PC-9 (cell line): ENCODE data around the gene RHEB. TPM values are rescaled to one million over a fixed set of nuclear protein-coding genes. Genes with fewer than 3 reads are reported as not detected.

Source experiments
- BruUV-seq: library from RNA; stranded (reverse); fragments of 400-500 nt; replicated peaks from 2 replicates; lab custom pipeline; 2021; lab: Mats Ljungman, UMichigan
- CTCF ChIA-PET: fragments of 300-600 bp; sonication (Branson Sonifier 250); formaldehyde crosslinking; loops from one replicate; lab custom pipeline; 2022; ENCODE audit warnings: antibody characterized with exemption; lab: Charles Lee
- POLR2A ChIA-PET: fragments of 300-600 bp; sonication (Branson Sonifier 250); formaldehyde crosslinking; loops from one replicate; lab custom pipeline; 2022; ENCODE audit warnings: antibody characterized with exemption; ENCODE audit not compliant: unreplicated experiment; lab: Charles Lee
- DNase-seq, 2 experiments: peaks; one replicate each; pipeline versions ENCODE4 v3.0.0 to v3.0.0-alpha.2; 2015 to 2022; ENCODE audit warnings: mixed read lengths in 1 of 2
- H2AFZ ChIP-seq: fragments of 200-600 bp; sonication (generic); 2 replicates; pipeline ENCODE4 v1.8.1; 2017; ENCODE audit warnings: antibody characterized with exemption
- H3F3A ChIP-seq: fragments of 200-600 bp; sonication (generic); 2 replicates; pipeline ENCODE4 v1.8.1; 2017; ENCODE audit warnings: antibody characterized with exemption, mild to moderate bottlenecking, low read depth; ENCODE audit not compliant: insufficient read depth
- H3K27ac ChIP-seq: fragments of 200-600 bp; sonication (generic); 2 replicates; pipeline ENCODE4 v1.6.1; 2016; ENCODE audit warnings: mixed run types
- H3K27me3 ChIP-seq: fragments of 200-600 bp; sonication (generic); 2 replicates; pipeline ENCODE4 v1.6.1; 2016; ENCODE audit warnings: low read depth, mixed run types; ENCODE audit not compliant: insufficient read depth
- H3K36me3 ChIP-seq: fragments of 200-600 bp; sonication (generic); 2 replicates; pipeline ENCODE4 v1.6.1; 2016; ENCODE audit warnings: low read depth, mixed run types
- H3K4me1 ChIP-seq: fragments of 200-600 bp; sonication (generic); replicated peaks from 2 replicates; pipeline ENCODE4 v1.6.1; 2016; ENCODE audit warnings: mixed run types; ENCODE audit not compliant: insufficient read depth
- H3K4me2 ChIP-seq: fragments of 200-600 bp; sonication (generic); 2 replicates; pipeline ENCODE4 v1.6.1; 2017; ENCODE audit warnings: mixed run types
- H3K4me3 ChIP-seq: fragments of 200-600 bp; sonication (generic); 2 replicates; pipeline ENCODE4 v1.6.1; 2016; ENCODE audit warnings: mixed run types
- H3K79me2 ChIP-seq: fragments of 200-600 bp; sonication (generic); 2 replicates; pipeline ENCODE4 v1.6.1; 2017; ENCODE audit warnings: low read depth, mixed run types
- H3K9me2 ChIP-seq: fragments of 200-600 bp; sonication (generic); 2 replicates; pipeline ENCODE4 v1.8.1; 2017; ENCODE audit warnings: mild to moderate bottlenecking; ENCODE audit not compliant: insufficient read depth
- H3K9me3 ChIP-seq: fragments of 200-600 bp; sonication (generic); 2 replicates; pipeline ENCODE4 v1.8.1; 2016; ENCODE audit warnings: low read depth; ENCODE audit not compliant: insufficient read depth
- H4K20me1 ChIP-seq: fragments of 200-600 bp; sonication (generic); 2 replicates; pipeline ENCODE4 v1.8.1; 2017; ENCODE audit not compliant: insufficient read depth
- EZH2 ChIP-seq: fragments of 200-600 bp; sonication (generic); IDR thresholded peaks from 2 replicates; pipeline ENCODE4 v1.8.0; 2017; ENCODE audit warnings: antibody characterized with exemption, low read depth
- intact Hi-C: fragments of 100-400 bp; cut with micrococcal nuclease; formaldehyde crosslinking; loops from one replicate; pipeline ENCODE4 v1.10.0; 2022; ENCODE audit not compliant: unreplicated experiment
- total RNA-seq: library from RNA; stranded (reverse); gene quantifications from 2 replicates; pipeline ENCODE4 v1.2.3, GENCODE V29; 2021
- TF ChIP-seq, protein P1 (sequence below): fragments of 200-600 bp; sonication (generic); conservative IDR thresholded peaks from 2 replicates; pipeline ENCODE4 v1.6.1; 2017; ENCODE audit warnings: mixed run types, antibody characterized with exemption, mild to moderate bottlenecking, moderate library complexity

Gene RHEB
- total RNA-seq, 1 experiment from 2014 or later: 202 TPM

DNA sequence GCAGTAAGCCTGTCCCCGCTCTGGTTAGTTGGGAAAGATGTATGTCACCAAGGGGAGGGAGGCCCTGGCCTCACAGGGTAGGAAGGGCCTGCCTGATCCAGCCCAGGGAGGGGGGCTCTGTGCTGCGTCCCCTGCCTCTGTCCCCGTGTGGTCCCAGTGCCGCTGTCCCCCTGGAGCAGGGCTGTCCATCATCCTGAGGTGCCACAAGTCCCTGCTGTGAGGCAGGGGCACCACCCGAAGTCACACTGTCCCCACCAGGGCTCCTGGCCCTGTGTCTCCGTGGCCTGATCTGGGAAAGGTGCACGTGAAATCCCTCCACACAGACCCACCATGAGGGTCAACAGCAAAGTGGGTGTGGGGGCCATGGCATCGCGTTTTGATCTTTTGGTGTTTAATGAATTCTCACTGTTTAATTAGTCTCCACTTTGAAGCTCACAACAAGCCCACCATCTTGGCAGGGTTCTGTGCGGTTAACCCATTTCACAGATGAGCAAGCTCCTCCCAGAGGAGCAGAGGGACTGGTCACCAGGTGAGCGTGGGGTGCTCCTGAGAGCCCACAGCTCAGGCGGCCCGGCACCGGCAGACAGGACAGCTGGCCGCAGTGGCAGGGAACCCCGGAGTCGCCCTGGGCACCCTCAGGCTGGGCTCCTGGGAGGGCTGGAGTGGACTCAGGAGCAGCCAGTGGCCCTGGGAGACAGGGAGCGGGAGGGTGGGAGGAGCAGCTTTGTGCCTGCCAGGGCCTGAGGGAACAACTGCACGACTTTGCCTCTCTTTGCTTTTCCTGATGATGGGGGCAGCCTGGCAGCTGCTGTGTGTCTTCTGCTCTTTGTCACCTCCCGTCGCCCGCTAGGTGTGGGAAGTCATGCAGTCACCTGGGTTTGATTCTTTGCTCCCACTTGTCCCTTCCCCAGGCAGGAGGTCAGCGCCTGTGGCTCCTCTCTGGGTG lies 67.8 kb downstream of the RHEB start:
- Histone ChIP-seq H3K27ac (no peak overlapping the region), H2AFZ (no peak overlapping the region), H4K20me1 (no peaks in the 10 kb centered on the region), H3K4me2 (no peak overlapping the region), H3K4me3 (no peak overlapping the region), H3K9me3 (no peaks in the 10 kb centered on the region), H3K79me2 (no peaks in the 10 kb centered on the region), H3F3A (no peaks in the 10 kb centered on the region), H3K9me2 (no peaks in the 10 kb centered on the region), H3K4me1 (no peaks in the 10 kb centered on the region), H3K36me3 (no peaks in the 10 kb centered on the region), H3K27me3 (no peaks in the 10 kb centered on the region)
- BruUV-seq: no TSS peak
- TF ChIP-seq, protein P1, sequence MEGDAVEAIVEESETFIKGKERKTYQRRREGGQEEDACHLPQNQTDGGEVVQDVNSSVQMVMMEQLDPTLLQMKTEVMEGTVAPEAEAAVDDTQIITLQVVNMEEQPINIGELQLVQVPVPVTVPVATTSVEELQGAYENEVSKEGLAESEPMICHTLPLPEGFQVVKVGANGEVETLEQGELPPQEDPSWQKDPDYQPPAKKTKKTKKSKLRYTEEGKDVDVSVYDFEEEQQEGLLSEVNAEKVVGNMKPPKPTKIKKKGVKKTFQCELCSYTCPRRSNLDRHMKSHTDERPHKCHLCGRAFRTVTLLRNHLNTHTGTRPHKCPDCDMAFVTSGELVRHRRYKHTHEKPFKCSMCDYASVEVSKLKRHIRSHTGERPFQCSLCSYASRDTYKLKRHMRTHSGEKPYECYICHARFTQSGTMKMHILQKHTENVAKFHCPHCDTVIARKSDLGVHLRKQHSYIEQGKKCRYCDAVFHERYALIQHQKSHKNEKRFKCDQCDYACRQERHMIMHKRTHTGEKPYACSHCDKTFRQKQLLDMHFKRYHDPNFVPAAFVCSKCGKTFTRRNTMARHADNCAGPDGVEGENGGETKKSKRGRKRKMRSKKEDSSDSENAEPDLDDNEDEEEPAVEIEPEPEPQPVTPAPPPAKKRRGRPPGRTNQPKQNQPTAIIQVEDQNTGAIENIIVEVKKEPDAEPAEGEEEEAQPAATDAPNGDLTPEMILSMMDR: no peak
- no peak for TF ChIP-seq EZH2
- POLR2A ChIA-PET: no interaction called here
- intact Hi-C loops: no loop called here
- DNase-seq: no peak
- CTCF ChIA-PET: interaction anchor here (0.7 kb wide), 1 partner anchor 24 kb away, joined by 12 read pairs; no protein-coding TSS in a partner anchor

DNA sequence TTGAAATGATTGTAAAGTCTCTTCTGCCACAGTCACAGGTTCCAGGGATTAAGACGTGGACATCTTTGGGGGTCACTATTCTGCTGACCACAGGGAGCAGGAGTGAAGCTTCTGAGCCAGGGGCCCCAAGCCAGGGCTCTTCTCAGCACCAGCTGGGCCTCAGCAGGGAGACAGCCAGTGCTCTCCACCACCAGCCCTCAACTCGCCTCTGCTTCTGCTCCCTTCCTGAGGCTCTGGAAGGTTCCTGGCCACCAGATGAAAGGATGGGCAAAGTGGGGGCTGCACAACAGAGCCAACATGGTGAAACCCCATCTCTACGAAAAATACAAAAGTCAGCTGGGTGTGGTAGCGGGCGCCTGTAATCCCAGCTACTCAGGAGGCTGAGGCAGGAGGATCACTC lies 68.5 kb downstream of the RHEB start:
- TF ChIP-seq, protein P1: no peak
- TF ChIP-seq EZH2: no peak
- BruUV-seq: no TSS peak
- intact Hi-C loops: no loop called here
- Histone ChIP-seq H2AFZ (no peak overlapping the region), H3K4me3 (no peak overlapping the region), H3K4me2 (no peak overlapping the region), H3K9me2 (no peaks in the 10 kb centered on the region), H3K4me1 (no peaks in the 10 kb centered on the region), H3K9me3 (no peaks in the 10 kb centered on the region), H3K36me3 (no peaks in the 10 kb centered on the region), H3K27me3 (no peaks in the 10 kb centered on the region), H4K20me1 (no peaks in the 10 kb centered on the region), H3K27ac (no peak overlapping the region), H3K79me2 (no peaks in the 10 kb centered on the region), H3F3A (no peaks in the 10 kb centered on the region)
- no peak for DNase-seq
- ChIA-PET POLR2A (no interaction called here), CTCF (interaction anchor here (0.6 kb wide), 1 partner anchor 121 kb away, joined by 3 read pairs; no protein-coding TSS in a partner anchor)

DNA sequence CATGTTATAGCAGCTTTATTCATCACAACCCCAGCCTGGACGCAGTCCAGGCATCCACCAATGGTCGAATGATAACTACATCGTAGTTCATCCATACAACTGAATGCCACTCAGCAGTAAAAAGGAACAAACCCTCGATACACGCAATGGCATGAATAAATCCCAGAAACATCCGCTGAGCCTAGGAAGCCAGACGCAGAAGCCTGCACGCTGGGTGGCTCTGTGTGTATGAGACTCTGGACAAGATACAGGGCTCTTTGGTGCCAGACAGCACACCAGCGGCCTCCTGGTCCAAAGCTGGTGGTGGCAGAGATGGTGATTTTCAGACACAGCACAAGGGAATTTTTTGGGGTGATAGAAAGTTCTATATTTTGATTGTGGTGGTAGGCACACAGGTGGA lies 69.7 kb downstream of the RHEB start:
- H3K27me3 ChIP-seq: no peaks in the 10 kb centered on the region
- no peaks in the 10 kb centered on the region for H3K79me2 ChIP-seq
- ChIA-PET POLR2A (interaction anchor here (0.6 kb wide), 1 partner anchor 1128 kb away, joined by 5 read pairs; no protein-coding TSS in a partner anchor), CTCF (interaction anchor here (0.7 to 2.6 kb wide), 2 partner anchors 82 to 302 kb away, joined by 3 to 16 read pairs; no protein-coding TSS in a partner anchor)
- intact Hi-C loops: loop anchor here (5.0 kb wide), 1 partner anchor 307 kb away; no protein-coding TSS in a partner anchor
- TF ChIP-seq EZH2: no peak
- TF ChIP-seq, protein P1: no peak
- no peaks in the 10 kb centered on the region for H3K9me3 ChIP-seq
- BruUV-seq: no TSS peak
- no peaks in the 10 kb centered on the region for H3K4me1 ChIP-seq
- no peak overlapping the region for H2AFZ ChIP-seq
- no peak overlapping the region for H3K4me2 ChIP-seq
- H3F3A ChIP-seq: no peaks in the 10 kb centered on the region
- no peak overlapping the region for H3K4me3 ChIP-seq
- no peaks in the 10 kb centered on the region for H4K20me1 ChIP-seq
- H3K27ac ChIP-seq: no peak overlapping the region
- no peak for DNase-seq
- no peaks in the 10 kb centered on the region for H3K9me2 ChIP-seq
- no peaks in the 10 kb centered on the region for H3K36me3 ChIP-seq
